ENCODE measurements around the gene CDK18.

CDK18 gene

DNA sequence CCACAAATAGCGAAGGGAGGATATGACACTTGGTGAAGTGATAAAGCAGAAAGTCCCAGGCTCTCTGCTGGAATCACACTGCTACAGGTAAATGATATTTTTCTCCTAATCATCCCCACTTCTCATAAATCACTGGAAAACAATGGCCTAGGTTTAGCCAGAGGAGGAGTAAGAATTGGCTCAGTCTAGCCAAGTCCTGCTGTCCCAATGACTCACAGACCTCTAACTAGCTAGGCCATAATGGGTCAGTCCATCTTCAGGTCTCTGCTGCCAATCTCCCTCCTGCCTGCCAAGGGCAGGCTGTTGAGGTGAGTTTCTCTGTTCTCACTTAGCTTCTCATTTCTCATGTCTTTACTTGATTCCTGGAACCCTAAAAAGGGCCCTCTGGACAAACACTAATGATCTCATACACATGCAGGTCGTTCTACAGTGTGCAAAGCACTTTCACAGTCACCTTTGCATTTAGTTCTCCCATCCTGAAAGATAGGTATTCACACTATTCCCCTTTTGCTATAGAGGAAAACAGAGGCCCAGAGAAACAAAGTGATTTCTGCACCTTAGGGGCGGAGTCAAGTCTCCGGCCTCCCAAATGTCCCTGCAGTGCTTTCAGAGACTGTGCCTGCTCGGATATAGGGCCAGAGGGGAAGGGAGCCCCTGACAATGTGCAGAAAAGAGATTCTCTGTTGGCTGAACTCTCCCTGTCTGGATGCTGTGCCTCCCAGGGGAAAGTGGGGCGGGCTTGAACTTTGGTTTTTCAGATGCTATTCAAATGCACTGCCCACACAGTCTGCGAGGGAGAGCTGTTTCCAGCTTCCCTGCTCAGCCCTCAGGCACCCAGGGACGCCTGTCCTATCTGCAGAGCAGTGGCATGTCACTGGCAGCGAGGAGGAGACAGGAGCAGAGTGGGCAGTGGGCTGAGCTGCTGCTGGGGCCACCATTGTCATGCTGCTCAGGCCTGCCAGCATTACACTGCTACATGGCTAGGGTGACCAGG is 3.9 kb upstream of the CDK18 start:
- H3K4me3 ChIP-seq (ENCODE audit: low read length) = no peak overlapping the region
- H3K4me1 ChIP-seq (ENCODE audit: insufficient read depth, low read length) = peaks cover 14% of the 10 kb centered on the region
- peaks cover 46% of the 10 kb centered on the region for H3K27me3 ChIP-seq (ENCODE audit: insufficient read depth, low read length)
- H3K9me3 ChIP-seq (ENCODE audit: low read length) = no peaks in the 10 kb centered on the region
- no peaks in the 10 kb centered on the region for H3K36me3 ChIP-seq (ENCODE audit: insufficient read depth, low read length)
- H2AFZ ChIP-seq (ENCODE audit: low read depth, low read length) = no peak overlapping the region

GRCh38 chr1:205502111-205502810 is 2.2 kb upstream of the CDK18 start:
- Histone ChIP-seq H3K27me3 (ENCODE audit: insufficient read depth, low read length) (peaks cover 61% of the 10 kb centered on the region), H3K36me3 (ENCODE audit: insufficient read depth, low read length) (no peaks in the 10 kb centered on the region), H3K4me1 (ENCODE audit: insufficient read depth, low read length) (peaks cover 17% of the 10 kb centered on the region), H2AFZ (ENCODE audit: low read depth, low read length) (no peak overlapping the region), H3K9me3 (ENCODE audit: low read length) (no peaks in the 10 kb centered on the region), H3K4me3 (ENCODE audit: low read length) (no peak overlapping the region)

DNA sequence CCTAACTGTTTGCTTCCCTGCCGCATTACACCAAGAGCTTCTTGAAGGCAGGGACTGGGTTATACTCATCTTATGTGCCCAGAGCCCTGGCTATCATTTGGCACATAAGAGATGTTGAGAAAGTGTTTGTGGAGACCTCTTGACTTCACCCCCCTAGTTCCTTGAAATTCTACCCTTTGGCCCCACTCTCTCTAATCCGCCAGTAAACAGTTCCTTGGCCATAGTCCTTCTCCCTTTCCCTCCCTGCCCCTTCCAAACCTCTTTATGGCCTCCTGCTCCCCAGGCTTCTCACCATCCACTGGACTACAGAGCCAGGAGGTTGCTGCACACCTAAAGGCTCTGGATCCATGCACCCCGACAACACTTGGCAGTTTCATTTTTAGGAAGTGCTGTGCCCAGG is 1.5 kb upstream of the CDK18 start:
- Histone ChIP-seq H3K27me3 (ENCODE audit: insufficient read depth, low read length) (peaks cover 57% of the 10 kb centered on the region), H3K4me3 (ENCODE audit: low read length) (no peak overlapping the region), H3K36me3 (ENCODE audit: insufficient read depth, low read length) (no peaks in the 10 kb centered on the region), H3K4me1 (ENCODE audit: insufficient read depth, low read length) (peaks cover 17% of the 10 kb centered on the region), H3K9me3 (ENCODE audit: low read length) (no peaks in the 10 kb centered on the region), H2AFZ (ENCODE audit: low read depth, low read length) (no peak overlapping the region)

DNA sequence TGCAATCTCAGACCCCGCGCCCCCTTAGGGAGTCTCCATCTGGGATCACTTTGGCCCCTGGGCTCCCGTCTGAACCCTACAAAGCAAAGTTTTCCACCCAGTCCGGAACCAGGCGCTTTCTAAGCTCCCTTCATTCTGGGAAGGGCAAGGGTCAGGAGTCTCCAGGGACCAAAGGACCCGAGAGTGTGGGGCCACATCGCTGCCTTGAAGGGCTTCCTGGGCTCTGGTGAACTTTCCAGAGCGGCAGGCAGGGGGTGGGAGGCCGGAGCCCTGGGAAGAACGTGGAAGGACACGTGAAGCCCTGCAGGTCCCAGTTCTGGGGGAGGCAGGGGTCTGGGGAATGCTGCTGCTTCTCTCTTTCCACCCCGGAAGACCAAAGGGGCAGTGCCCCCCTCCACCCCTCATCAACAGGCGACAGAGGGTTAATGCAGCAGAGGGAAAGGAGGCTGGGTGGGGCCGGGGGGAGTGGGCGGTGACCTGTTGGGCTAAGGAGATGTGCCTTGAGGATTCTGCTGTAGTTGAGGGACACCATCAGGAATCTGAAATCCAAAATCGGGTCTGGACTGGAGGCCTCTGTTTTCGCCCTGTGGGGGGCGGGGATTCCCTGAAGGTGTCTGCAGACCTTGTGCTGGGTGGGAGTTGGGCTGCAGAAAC is 734 bp downstream of the CDK18 start:
- H3K36me3 ChIP-seq (ENCODE audit: insufficient read depth, low read length) = no peaks in the 10 kb centered on the region
- H2AFZ ChIP-seq (ENCODE audit: low read depth, low read length) = no peak overlapping the region
- no peaks in the 10 kb centered on the region for H3K9me3 ChIP-seq (ENCODE audit: low read length)
- peaks cover 59% of the 10 kb centered on the region for H3K27me3 ChIP-seq (ENCODE audit: insufficient read depth, low read length)
- H3K4me3 ChIP-seq (ENCODE audit: low read length) = peak overlapping the region; percentile 16
- peaks cover 17% of the 10 kb centered on the region for H3K4me1 ChIP-seq (ENCODE audit: insufficient read depth, low read length)

DNA sequence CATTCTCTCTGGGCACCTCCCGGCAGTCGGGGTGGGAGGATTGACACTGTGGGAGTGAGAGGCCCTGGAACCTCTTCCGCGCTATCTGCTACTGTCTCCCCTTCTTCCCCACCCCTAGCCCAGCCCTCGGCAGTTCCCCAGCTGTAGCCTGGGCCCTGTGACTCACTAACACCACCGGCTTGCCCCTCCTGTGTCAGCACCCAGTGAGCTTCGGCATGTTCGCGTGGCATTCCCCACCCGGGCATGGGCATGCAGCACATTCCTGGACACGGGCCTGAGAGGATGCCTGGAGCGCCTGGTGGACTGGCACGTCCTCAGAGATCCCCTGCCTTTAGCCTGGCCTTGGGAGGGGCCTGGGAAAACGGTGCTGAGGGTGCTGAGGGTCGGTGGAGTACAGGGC is 1.3 kb downstream of the CDK18 start:
- no peak overlapping the region for H3K4me3 ChIP-seq (ENCODE audit: low read length)
- no peaks in the 10 kb centered on the region for H3K36me3 ChIP-seq (ENCODE audit: insufficient read depth, low read length)
- no peak overlapping the region for H2AFZ ChIP-seq (ENCODE audit: low read depth, low read length)
- H3K9me3 ChIP-seq (ENCODE audit: low read length) = no peaks in the 10 kb centered on the region
- peaks cover 64% of the 10 kb centered on the region for H3K27me3 ChIP-seq (ENCODE audit: insufficient read depth, low read length)
- peaks cover 17% of the 10 kb centered on the region for H3K4me1 ChIP-seq (ENCODE audit: insufficient read depth, low read length)

DNA sequence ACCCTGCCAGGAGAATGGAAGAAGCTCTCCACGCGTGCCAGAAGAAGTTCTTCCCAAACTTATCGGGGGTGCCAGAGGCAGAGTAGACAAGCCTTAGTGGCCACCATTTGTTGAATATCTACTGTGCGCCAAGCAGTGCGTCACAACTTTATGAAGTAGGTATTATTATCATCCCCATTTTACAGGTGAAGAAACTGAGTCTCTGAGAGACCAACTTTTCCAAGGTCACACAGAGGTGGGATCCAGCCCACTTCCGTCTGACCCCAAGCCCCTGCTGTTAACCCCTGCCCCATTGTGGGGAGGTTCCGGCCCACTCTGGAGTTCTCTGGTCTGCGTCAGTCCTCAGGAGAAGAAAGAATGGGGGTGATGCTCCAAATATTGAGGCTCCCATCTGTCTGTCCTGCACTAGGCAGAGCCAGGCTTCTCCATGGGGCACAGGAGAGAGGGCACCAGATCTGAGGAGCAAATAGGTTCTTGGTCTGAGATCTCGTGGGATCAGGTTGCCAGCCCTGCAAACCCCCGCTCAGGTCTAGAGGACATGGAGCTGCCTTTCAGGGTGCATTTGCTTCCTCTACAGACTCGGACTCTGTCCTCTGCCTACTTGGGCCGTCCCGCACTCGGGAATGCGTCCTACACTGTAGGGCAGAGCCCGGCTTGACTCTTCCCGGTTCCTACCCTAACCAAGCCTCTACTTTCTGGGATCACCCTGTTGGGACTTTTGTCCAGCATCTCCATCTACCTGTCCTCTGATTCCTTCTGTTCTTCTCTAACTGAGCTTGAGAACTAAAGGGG is 2.1 kb downstream of the CDK18 start:
- no peak overlapping the region for H2AFZ ChIP-seq (ENCODE audit: low read depth, low read length)
- no peaks in the 10 kb centered on the region for H3K9me3 ChIP-seq (ENCODE audit: low read length)
- H3K36me3 ChIP-seq (ENCODE audit: insufficient read depth, low read length) = no peaks in the 10 kb centered on the region
- H3K27me3 ChIP-seq (ENCODE audit: insufficient read depth, low read length) = peaks cover 64% of the 10 kb centered on the region
- no peak overlapping the region for H3K4me3 ChIP-seq (ENCODE audit: low read length)
- H3K4me1 ChIP-seq (ENCODE audit: insufficient read depth, low read length) = peaks cover 14% of the 10 kb centered on the region

GRCh38 chr1:205508227-205508714 is 3.8 kb downstream of the CDK18 start:
- no peaks in the 10 kb centered on the region for H3K36me3 ChIP-seq (ENCODE audit: insufficient read depth, low read length)

DNA sequence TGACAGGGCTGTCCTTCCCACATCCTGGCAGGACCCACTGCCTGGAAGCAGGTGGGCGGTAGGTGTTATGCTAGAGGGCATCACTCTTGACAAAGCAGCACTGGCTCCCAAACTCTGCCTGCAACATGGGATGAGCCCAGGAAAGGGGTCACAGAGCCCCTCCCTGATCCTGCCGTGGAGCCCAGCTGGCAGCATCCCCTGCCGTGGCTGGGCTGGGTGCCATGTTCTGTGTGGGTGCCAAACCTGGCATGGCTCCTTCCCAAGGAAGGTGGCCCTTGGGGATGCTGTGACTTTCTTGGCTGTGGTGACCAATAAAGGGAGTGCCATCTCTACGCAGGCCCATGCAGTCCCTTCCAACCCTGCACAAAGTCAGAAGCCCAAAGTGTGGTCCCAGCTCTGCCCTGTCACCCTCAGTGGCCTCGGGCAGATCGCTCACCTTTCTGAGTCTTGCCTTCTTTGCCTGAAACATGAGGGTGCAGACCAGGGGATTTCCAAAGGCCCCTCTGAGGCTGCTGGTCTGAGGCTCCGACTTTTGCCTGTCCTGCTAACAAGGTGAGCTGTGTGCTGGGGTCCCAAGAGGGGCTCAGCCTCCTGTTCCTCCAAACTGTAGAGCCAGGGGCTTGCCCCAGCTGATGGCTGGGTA is 6.0 kb downstream of the CDK18 start:
- no peaks in the 10 kb centered on the region for H3K9me3 ChIP-seq (ENCODE audit: low read length)
- H3K4me3 ChIP-seq (ENCODE audit: low read length) = no peak overlapping the region
- H3K27me3 ChIP-seq (ENCODE audit: insufficient read depth, low read length) = peaks cover 40% of the 10 kb centered on the region
- H2AFZ ChIP-seq (ENCODE audit: low read depth, low read length) = no peak overlapping the region
- H3K36me3 ChIP-seq (ENCODE audit: insufficient read depth, low read length) = no peaks in the 10 kb centered on the region
- H3K4me1 ChIP-seq (ENCODE audit: insufficient read depth, low read length) = peaks cover 4% of the 10 kb centered on the region

More at GRCh38 chr1:205508227-205508714, 3.8 kb downstream of the CDK18 start:
- Histone ChIP-seq H3K9me3 (ENCODE audit: low read length) (no peaks in the 10 kb centered on the region), H3K4me3 (ENCODE audit: low read length) (no peak overlapping the region), H3K4me1 (ENCODE audit: insufficient read depth, low read length) (peaks cover 14% of the 10 kb centered on the region), H2AFZ (ENCODE audit: low read depth, low read length) (no peak overlapping the region), H3K27me3 (ENCODE audit: insufficient read depth, low read length) (peaks cover 54% of the 10 kb centered on the region)

DNA sequence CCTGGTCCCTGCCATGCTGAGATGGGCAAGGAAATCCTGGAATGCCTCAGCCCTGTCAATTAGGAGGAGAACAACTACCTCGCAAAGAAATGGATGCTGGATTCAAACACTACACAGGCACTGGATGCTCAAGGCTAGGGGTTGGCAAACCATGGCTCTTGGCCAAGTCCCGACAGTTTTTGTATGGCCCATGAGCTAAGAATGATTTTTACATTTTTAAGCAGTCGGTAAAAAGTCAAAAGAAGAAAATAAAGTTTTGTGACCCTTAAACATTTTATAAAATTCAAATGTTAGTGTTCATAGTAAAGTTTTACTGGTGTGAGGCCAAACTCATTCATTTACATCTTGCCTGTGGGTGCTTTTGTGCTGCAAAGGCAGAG is 6.5 kb downstream of the CDK18 start:
- Histone ChIP-seq H2AFZ (ENCODE audit: low read depth, low read length) (no peak overlapping the region), H3K9me3 (ENCODE audit: low read length) (no peaks in the 10 kb centered on the region), H3K4me3 (ENCODE audit: low read length) (no peak overlapping the region), H3K36me3 (ENCODE audit: insufficient read depth, low read length) (no peaks in the 10 kb centered on the region), H3K27me3 (ENCODE audit: insufficient read depth, low read length) (peaks cover 35% of the 10 kb centered on the region), H3K4me1 (ENCODE audit: insufficient read depth, low read length) (no peaks in the 10 kb centered on the region)

- Histone ChIP-seq H3K9me3 (ENCODE audit: low read length) (no peaks in the 10 kb centered on the region), H3K4me3 (ENCODE audit: low read length) (no peak overlapping the region), H3K27me3 (ENCODE audit: insufficient read depth, low read length) (peaks cover 24% of the 10 kb centered on the region), H2AFZ (ENCODE audit: low read depth, low read length) (no peak overlapping the region), H3K36me3 (ENCODE audit: insufficient read depth, low read length) (no peaks in the 10 kb centered on the region), H3K4me1 (ENCODE audit: insufficient read depth, low read length) (no peaks in the 10 kb centered on the region)
These were observed 7.9 kb downstream of the CDK18 start for GRCh38 chr1:205512059-205513045.

- H3K9me3 ChIP-seq (ENCODE audit: low read length) = no peaks in the 10 kb centered on the region
- peaks cover 21% of the 10 kb centered on the region for H3K27me3 ChIP-seq (ENCODE audit: insufficient read depth, low read length)
- no peak overlapping the region for H3K4me3 ChIP-seq (ENCODE audit: low read length)
- H3K36me3 ChIP-seq (ENCODE audit: insufficient read depth, low read length) = no peaks in the 10 kb centered on the region
- no peaks in the 10 kb centered on the region for H3K4me1 ChIP-seq (ENCODE audit: insufficient read depth, low read length)
- no peak overlapping the region for H2AFZ ChIP-seq (ENCODE audit: low read depth, low read length)
These were observed 9.3 kb downstream of the CDK18 start for GRCh38 chr1:205513774-205514173.
